Fibroblast of lung (primary cell): ENCODE results near the gene GNAT3. TPM values are rescaled to one million over a fixed set of nuclear protein-coding genes. Genes with fewer than 3 reads are reported as not detected.
A peak's percentile ranks its signal among the peaks of the same experiment; 100 is the strongest.

Source experiments
- DNase-seq, 2 donors: peaks; one replicate each; pipeline versions ENCODE4 v3.0.0 to v3.0.0-alpha.2; 2010; ENCODE audit warnings: low read depth in 2 of 2
- H2AFZ ChIP-seq: 2 replicates; pipeline ENCODE4 v1.5.1; 2012; ENCODE audit warnings: low read length, control low read depth, inconsistent platforms
- H3K27ac ChIP-seq: 2 replicates; pipeline ENCODE4 v1.5.1; 2011; ENCODE audit warnings: low read length, control low read depth; ENCODE audit not compliant: insufficient read depth
- H3K27me3 ChIP-seq: 2 replicates; pipeline ENCODE4 v1.5.1; 2011; ENCODE audit warnings: mild to moderate bottlenecking, low read length; ENCODE audit not compliant: control insufficient read depth, insufficient read depth
- H3K36me3 ChIP-seq: 2 replicates; pipeline ENCODE4 v1.5.1; 2011; ENCODE audit warnings: low read length; ENCODE audit not compliant: control insufficient read depth, insufficient read depth
- H3K4me1 ChIP-seq: 2 replicates; pipeline ENCODE4 v1.5.1; 2011; ENCODE audit warnings: low read length; ENCODE audit not compliant: control insufficient read depth, insufficient read depth; ENCODE audit errors: extremely low read depth
- H3K4me2 ChIP-seq: 2 replicates; pipeline ENCODE4 v1.5.1; 2011; ENCODE audit warnings: low read length, control low read depth; ENCODE audit not compliant: insufficient read depth; ENCODE audit errors: extremely low read depth
- H3K4me3 ChIP-seq, 4 experiments: fragments of 200-600 bp in 1 of 4; sonication (generic) in 1 of 4; replicated peaks in 1 of 4; 2 replicates each; pipeline ENCODE4 v1.5.1; 2011 to 2016; ENCODE audit warnings: low read length in 4 of 4, low read depth in 3 of 4, mild to moderate bottlenecking in 3 of 4, control low read depth in 2 of 4, inconsistent platforms in 1 of 4, mixed read lengths in 1 of 4; ENCODE audit not compliant: insufficient read depth in 1 of 4; ENCODE audit errors: control extremely low read depth in 1 of 4
- H3K79me2 ChIP-seq: 2 replicates; pipeline ENCODE4 v1.5.1; 2012; ENCODE audit warnings: mild to moderate bottlenecking, low read length, inconsistent platforms; ENCODE audit not compliant: control insufficient read depth, insufficient read depth
- H3K9ac ChIP-seq: 2 replicates; pipeline ENCODE4 v1.5.1; 2011; ENCODE audit warnings: mild to moderate bottlenecking, low read length, control low read depth; ENCODE audit not compliant: insufficient read depth
- H3K9me3 ChIP-seq: 2 replicates; pipeline ENCODE4 v1.5.1; 2012; ENCODE audit warnings: low read depth, low read length; ENCODE audit not compliant: control insufficient read depth, insufficient read depth
- H4K20me1 ChIP-seq: 2 replicates; pipeline ENCODE4 v1.5.1; 2011; ENCODE audit warnings: low read length; ENCODE audit not compliant: control insufficient read depth, insufficient read depth; ENCODE audit errors: extremely low read depth
- CTCF ChIP-seq, 2 donors: IDR thresholded peaks in 1 of 2; conservative IDR thresholded peaks in 1 of 2; 1 replicate in 1 of 2; 2 replicates in 1 of 2; pipeline ENCODE4 v1.5.1; 2011 to 2012; ENCODE audit warnings: low read length in 2 of 2, control low read depth in 1 of 2, inconsistent platforms in 1 of 2, low read depth in 1 of 2, mild to moderate bottlenecking in 1 of 2
- EZH2 ChIP-seq: IDR thresholded peaks from 2 replicates; pipeline ENCODE4 v1.5.1; 2012; ENCODE audit warnings: low read length, control low read depth, mild to moderate bottlenecking; ENCODE audit errors: missing control alignments
- polyA plus RNA-seq, 2 donors: library from polyadenylated mRNA; depleted of rRNA in 1 of 2; stranded (reverse) in 1 of 2; unstranded in 1 of 2; fragments of >200 nt; gene quantifications; 2 replicates each; pipeline ENCODE4 v1.2.1, GENCODE V29; 2011 to 2012; ENCODE audit warnings: missing spikeins in 1 of 2
- total RNA-seq: library from RNA; depleted of rRNA; stranded (reverse); fragments of >200 nt; gene quantifications from 2 replicates; pipeline ENCODE4 v1.2.1, GENCODE V29; 2014

GNAT3 gene
- total and polyA plus RNA-seq, 2 donors (not counting 1 experiment from before 2014, with no cell fraction given), result not detected

DNA sequence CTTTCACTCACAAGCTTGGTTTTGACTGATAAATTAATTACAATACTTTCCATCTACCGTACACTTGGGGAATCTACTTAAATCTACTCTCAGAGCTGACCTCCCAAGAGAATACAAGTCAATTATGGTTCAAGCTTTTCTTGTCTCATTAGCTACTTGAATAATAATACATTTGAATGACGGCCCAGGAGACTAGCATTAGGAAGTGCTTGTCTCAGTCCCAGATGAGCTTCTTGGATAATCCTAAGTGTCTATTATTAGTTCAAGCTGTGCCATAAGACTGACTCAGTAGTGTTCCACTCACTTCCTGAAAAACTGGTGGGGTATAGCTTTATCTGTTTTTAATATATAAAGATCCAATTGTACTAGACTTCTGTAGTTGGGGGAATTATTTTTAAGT, 100.2 kb downstream of the GNAT3 start:
- DNase-seq, result no peak
- H3K4me1 ChIP-seq, result peaks cover 2% of the 10 kb centered on the region
- no peak for TF ChIP-seq EZH2
- TF ChIP-seq CTCF (conservative IDR thresholded peaks at IDR 0.05 in 1 of 2, IDR thresholded peaks at IDR 0.05 in 1 of 2; ENCODE audit: low read depth in 1 of 2, low read length in 2 of 2), result no peak
- H3K36me3 ChIP-seq, result no peaks in the 10 kb centered on the region
- no peak overlapping the region for H3K27ac ChIP-seq
- no peak overlapping the region for H3K9ac ChIP-seq
- H3K27me3 ChIP-seq, result no peaks in the 10 kb centered on the region
- H4K20me1 ChIP-seq, result no peaks in the 10 kb centered on the region
- no peak overlapping the region for H2AFZ ChIP-seq
- no peaks in the 10 kb centered on the region for H3K9me3 ChIP-seq
- no peak overlapping the region for H3K4me2 ChIP-seq
- H3K79me2 ChIP-seq, result no peaks in the 10 kb centered on the region
- no peak overlapping the region for H3K4me3 ChIP-seq

GRCh38 chr7:80410081-80410480, 101.8 kb downstream of the GNAT3 start:
- H3K4me2 ChIP-seq, result no peak overlapping the region
- no peak overlapping the region for H3K27ac ChIP-seq
- no peaks in the 10 kb centered on the region for H3K79me2 ChIP-seq
- TF ChIP-seq EZH2, result no peak
- no peak for TF ChIP-seq CTCF (conservative IDR thresholded peaks at IDR 0.05 in 1 of 2, IDR thresholded peaks at IDR 0.05 in 1 of 2; ENCODE audit: low read depth in 1 of 2, low read length in 2 of 2)
- no peaks in the 10 kb centered on the region for H3K9me3 ChIP-seq
- H3K9ac ChIP-seq, result no peak overlapping the region
- no peaks in the 10 kb centered on the region for H3K36me3 ChIP-seq
- H4K20me1 ChIP-seq, result no peaks in the 10 kb centered on the region
- no peak overlapping the region for H3K4me3 ChIP-seq
- H2AFZ ChIP-seq, result no peak overlapping the region
- no peaks in the 10 kb centered on the region for H3K27me3 ChIP-seq
- DNase-seq, result peak in 1 of 2 donors; percentile 58
- peaks cover 2% of the 10 kb centered on the region for H3K4me1 ChIP-seq

Other genes with a start within 250 kb of the GNAT3 start
- 41.0 and 93.5 TPM in 2 replicates for gene CD36, start 126.6 kb upstream of the GNAT3 start, total RNA-seq
- 7.5 and 102 TPM in 2 replicates for gene CD36, start 126.6 kb upstream of the GNAT3 start, polyA plus RNA-seq